GM23338 (cell line): Measurements from ENCODE around the gene NSG1. TPM values are rescaled to one million over a fixed set of nuclear protein-coding genes. Genes with fewer than 3 reads are reported as not detected.

Source experiments
- ATAC-seq: fragments of 200-7000 bp; cut with Tn5 transposase; 3 replicates; pipeline ENCODE4 v1.9.1; 2020
- DNase-seq: peaks from one replicate; pipeline ENCODE4 v3.0.0-alpha.2; 2015; ENCODE audit warnings: low spot score
- H2AFZ ChIP-seq: fragments of 200-600 bp; sonication (generic); 2 replicates; pipeline ENCODE4 v1.8.0; 2016; ENCODE audit warnings: antibody characterized with exemption, mild to moderate bottlenecking, moderate library complexity
- H3F3A ChIP-seq: fragments of 200-600 bp; sonication (generic); replicated peaks from 2 replicates; pipeline ENCODE4 v1.8.0; 2017; ENCODE audit warnings: antibody characterized with exemption, mixed run types, low read depth
- H3K27ac ChIP-seq: fragments of 200-600 bp; sonication (generic); 2 replicates; pipeline ENCODE4 v1.6.1; 2016; ENCODE audit warnings: low read depth
- H3K27me3 ChIP-seq: fragments of 200-600 bp; sonication (generic); 2 replicates; pipeline ENCODE4 v1.8.0; 2016; ENCODE audit warnings: mild to moderate bottlenecking, mixed run types, moderate library complexity; ENCODE audit not compliant: insufficient read depth
- H3K36me3 ChIP-seq: fragments of 200-600 bp; sonication (generic); 2 replicates; pipeline ENCODE4 v1.8.0; 2016; ENCODE audit warnings: mild to moderate bottlenecking; ENCODE audit not compliant: insufficient read depth
- H3K4me1 ChIP-seq: fragments of 200-600 bp; sonication (generic); 2 replicates; pipeline ENCODE4 v1.8.0; 2016; ENCODE audit warnings: mild to moderate bottlenecking, moderate library complexity; ENCODE audit not compliant: insufficient read depth
- H3K4me2 ChIP-seq: fragments of 200-600 bp; sonication (generic); 2 replicates; pipeline ENCODE4 v1.7.1; 2017; ENCODE audit warnings: mixed run types
- H3K4me3 ChIP-seq: fragments of 200-600 bp; sonication (generic); 2 replicates; pipeline ENCODE4 v1.6.1; 2016; ENCODE audit warnings: mixed run types
- H3K79me2 ChIP-seq: fragments of 200-600 bp; sonication (generic); replicated peaks from 2 replicates; pipeline ENCODE4 v1.8.0; 2017; ENCODE audit warnings: mild to moderate bottlenecking; ENCODE audit not compliant: insufficient read depth
- H3K9me2 ChIP-seq: fragments of 200-600 bp; sonication (generic); 2 replicates; pipeline ENCODE4 v1.8.0; 2017; ENCODE audit not compliant: insufficient read depth
- H4K20me1 ChIP-seq: fragments of 200-600 bp; sonication (generic); replicated peaks from 2 replicates; pipeline ENCODE4 v1.8.0; 2017; ENCODE audit warnings: mild to moderate bottlenecking; ENCODE audit not compliant: insufficient read depth
- H3K27ac Mint-ChIP-seq: 2 replicates; pipeline ENCODE4 v1.8.0; 2020; ENCODE audit warnings: inconsistent platforms, mild to moderate bottlenecking, moderate library complexity, mixed read lengths
- H3K27me3 Mint-ChIP-seq: 3 replicates; pipeline ENCODE4 v1.8.0; 2022; ENCODE audit warnings: low read depth, mild to moderate bottlenecking, moderate library complexity, mixed read lengths, inconsistent platforms; ENCODE audit not compliant: insufficient read depth, poor library complexity
- H3K36me3 Mint-ChIP-seq: 3 replicates; pipeline ENCODE4 v1.8.0; 2021; ENCODE audit warnings: low read depth, mild to moderate bottlenecking, inconsistent platforms, moderate library complexity, mixed read lengths
- H3K4me1 Mint-ChIP-seq: 3 replicates; pipeline ENCODE4 v1.8.0; 2020; ENCODE audit warnings: mild to moderate bottlenecking, inconsistent platforms, mixed read lengths
- H3K4me3 Mint-ChIP-seq: 3 replicates; pipeline ENCODE4 v1.8.0; 2021; ENCODE audit warnings: moderate library complexity, mild to moderate bottlenecking, inconsistent platforms, mixed read lengths
- H3K9me3 Mint-ChIP-seq: 3 replicates; pipeline ENCODE4 v1.8.0; 2020; ENCODE audit warnings: moderate library complexity, mild to moderate bottlenecking, inconsistent platforms, mixed read lengths
- CREB1 ChIP-seq: fragments of 250-450 bp; sonication (Bioruptor Pico); IDR thresholded peaks from 2 replicates; pipeline ENCODE4 v1.5.0; 2020; ENCODE audit warnings: low read depth, mild to moderate bottlenecking, moderate library complexity
- CTCF ChIP-seq, 2 experiments: fragments of 200-600 bp in 1 of 2; sonication (generic) in 1 of 2; conservative IDR thresholded peaks; 2 replicates each; pipeline versions ENCODE4 v1.5.1 to v1.6.1; 2016 to 2017; ENCODE audit warnings: antibody characterized with exemption in 2 of 2, low read depth in 2 of 2, mild to moderate bottlenecking in 2 of 2, moderate library complexity in 1 of 2
- ETS1 ChIP-seq: IDR thresholded peaks from 2 replicates; pipeline ENCODE4 v1.6.1; 2016; ENCODE audit warnings: antibody characterized with exemption
- EZH2 ChIP-seq: fragments of 200-600 bp; sonication (generic); IDR thresholded peaks from one replicate; pipeline ENCODE4 v1.8.0; 2017; ENCODE audit warnings: antibody characterized with exemption, mild to moderate bottlenecking, low read depth; ENCODE audit not compliant: unreplicated experiment
- EZH2phosphoT487 ChIP-seq: fragments of 200-600 bp; sonication (generic); IDR thresholded peaks from one replicate; pipeline ENCODE4 v1.8.1; 2018; ENCODE audit warnings: antibody characterized with exemption; ENCODE audit not compliant: unreplicated experiment
- NANOG ChIP-seq: IDR thresholded peaks from 2 replicates; pipeline ENCODE4 v1.6.1; 2016; ENCODE audit warnings: antibody characterized with exemption, borderline replicate concordance
- POLR2AphosphoS5 ChIP-seq: IDR thresholded peaks from 2 replicates; pipeline ENCODE4 v1.6.1; 2016; ENCODE audit warnings: antibody characterized with exemption, low read depth
- REST ChIP-seq: IDR thresholded peaks from one replicate; pipeline ENCODE4 v1.6.1; 2018; ENCODE audit warnings: antibody characterized with exemption; ENCODE audit not compliant: unreplicated experiment
- STAT1 ChIP-seq: IDR thresholded peaks from one replicate; pipeline ENCODE4 v1.6.1; 2016; ENCODE audit warnings: antibody characterized with exemption; ENCODE audit not compliant: unreplicated experiment
- ZNF114 ChIP-seq: fragments of 250-450 bp; sonication (Bioruptor Pico); IDR thresholded peaks from 2 replicates; pipeline ENCODE4 v1.5.0; 2020; ENCODE audit warnings: mild to moderate bottlenecking, moderate library complexity
- ZNF331 ChIP-seq: fragments of 250-450 bp; sonication (Bioruptor Pico); IDR thresholded peaks from 2 replicates; pipeline ENCODE4 v1.5.0; 2020; ENCODE audit warnings: low read depth, mild to moderate bottlenecking, moderate library complexity
- ZNF462 ChIP-seq: fragments of 250-450 bp; sonication (Bioruptor Pico); IDR thresholded peaks from 2 replicates; pipeline ENCODE4 v1.5.0; 2020; ENCODE audit warnings: mild to moderate bottlenecking, moderate library complexity
- polyA plus RNA-seq: library from polyadenylated mRNA; unstranded; fragments of >200 nt; fragmentation: Nextera tagmentation; extraction: Ambion mirVana; gene quantifications from 2 replicates; pipeline ENCODE4 v1.2.1, GENCODE V29; 2016
- total RNA-seq: library from RNA; depleted of rRNA; stranded (reverse); fragments of >200 nt; shearing (Covaris generic); gene quantifications from 2 replicates; pipeline ENCODE4 v1.2.3, GENCODE V29; 2014

Gene NSG1
- total and polyA plus RNA-seq, 2 experiments from 2014 or later: 17.4 to 34.5 TPM

DNA sequence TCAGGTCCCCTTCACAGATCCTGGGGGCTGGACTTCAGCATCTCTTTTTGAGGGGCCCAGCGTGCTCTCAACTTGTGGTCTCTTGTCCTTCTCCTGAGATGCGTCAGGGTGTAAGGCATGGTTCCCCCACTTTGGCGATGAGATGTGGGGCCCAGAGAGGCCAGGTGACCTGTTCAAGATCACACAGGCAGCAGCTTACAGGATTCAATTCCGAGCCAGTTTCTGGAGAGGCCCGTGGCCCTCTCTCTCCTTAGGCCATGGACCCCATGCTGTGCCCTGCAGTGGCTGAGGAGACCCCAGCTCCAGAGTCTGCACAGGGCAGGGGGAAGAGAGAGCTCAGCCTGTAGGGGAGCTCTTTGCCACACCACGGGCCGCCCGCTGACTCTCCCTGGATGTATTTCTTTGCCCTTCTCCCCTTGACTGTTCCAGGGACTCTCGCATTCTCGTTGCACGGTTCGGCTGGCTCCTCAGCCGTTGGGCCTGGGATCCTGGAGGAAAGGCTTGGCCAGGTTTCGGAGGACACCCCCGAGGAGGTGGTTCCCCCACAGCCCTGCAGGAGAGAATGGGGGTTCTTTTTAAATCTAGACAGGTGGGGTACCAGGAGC lies 18.6 kb downstream of the NSG1 start:
- no peaks in the 10 kb centered on the region for H4K20me1 ChIP-seq
- no peaks in the 10 kb centered on the region for H3K36me3 ChIP-seq
- no peaks in the 10 kb centered on the region for H3K9me2 ChIP-seq
- Mint-ChIP-seq H3K4me3 (no peak overlapping the region), H3K27me3 (peaks cover 19% of the 10 kb centered on the region), H3K27ac (no peak overlapping the region), H3K4me1 (peaks cover 17% of the 10 kb centered on the region), H3K36me3 (peaks cover 16% of the 10 kb centered on the region), H3K9me3 (no peaks in the 10 kb centered on the region)
- no peak overlapping the region for H3K4me2 ChIP-seq
- H3K4me1 ChIP-seq: no peaks in the 10 kb centered on the region
- no peak overlapping the region for H2AFZ ChIP-seq
- no peaks in the 10 kb centered on the region for H3F3A ChIP-seq
- H3K4me3 ChIP-seq: no peak overlapping the region
- H3K27me3 ChIP-seq: no peaks in the 10 kb centered on the region
- H3K27ac ChIP-seq: no peak overlapping the region
- TF ChIP-seq ZNF114 (CRISPR knock-in tag) (no peak), ETS1 (no peak), STAT1 (no peak), EZH2phosphoT487 (no peak), EZH2 (no peak), REST (no peak), CREB1 (CRISPR knock-in tag) (no peak), ZNF331 (CRISPR knock-in tag) (no peak), NANOG (no peak), ZNF462 (no peak), CTCF (conservative IDR thresholded peaks at IDR 0.05; ENCODE audit: low read depth in 2 of 2) (no peak), POLR2AphosphoS5 (no peak)
- DNase-seq (no peak), ATAC-seq (peak; percentile 38; the same call in 2 of the 3 replicates)
- H3K79me2 ChIP-seq: no peaks in the 10 kb centered on the region
